ENCODE results near the gene MKNK1. TPM values are rescaled to one million over a fixed set of nuclear protein-coding genes. Genes with fewer than 3 reads are reported as not detected.

The MKNK1 gene
- total RNA-seq, 2 experiments from 2014 or later, result 81.5 to 83.7 TPM

- Mint-ChIP-seq H3K27ac (peak overlapping the region; percentile 81), H3K4me3 (peak overlapping the region; percentile 86), H3K27me3 (no peaks in the 10 kb centered on the region), H3K9me3 (no peaks in the 10 kb centered on the region), H3K4me1 (peaks cover 74% of the 10 kb centered on the region), H3K36me3 (ENCODE audit: low read depth) (peaks cover 47% of the 10 kb centered on the region)
- CTCF ChIA-PET, result interaction anchor here (0.8 to 7.2 kb wide), 13 partner anchors 12 to 122 kb away, joined by 3 to 54 read pairs (median 5); partner anchors contain the start of genes ATPAF1 and MOB3C
- DNase-seq, result no peak
- POLR2A ChIA-PET, result interaction anchor here (0.7 to 14.0 kb wide), 17 partner anchors 8 to 356 kb away, joined by 3 to 202 read pairs (median 5); partner anchors contain the start of genes EFCAB14, MOB3C and RAD54L
Measured at GRCh38 chr1:46603481-46603857, 599 bp downstream of the MKNK1 start.

- H3K36me3 Mint-ChIP-seq (ENCODE audit: low read depth), result peaks cover 53% of the 10 kb centered on the region
- peaks cover 88% of the 10 kb centered on the region for H3K4me1 Mint-ChIP-seq
- CTCF ChIA-PET, result interaction anchor here (0.8 to 7.2 kb wide), 4 partner anchors 11 to 18 kb away, joined by 3 to 54 read pairs (median 4); partner anchors contain the start of gene MOB3C
- POLR2A ChIA-PET, result interaction anchor here (0.5 to 14.0 kb wide), 4 partner anchors 13 to 72 kb away, joined by 3 to 202 read pairs (median 37); partner anchors contain the start of gene MOB3C
- no peaks in the 10 kb centered on the region for H3K27me3 Mint-ChIP-seq
- peak overlapping the region; percentile 42 for H3K4me3 Mint-ChIP-seq
- no peak overlapping the region for H3K27ac Mint-ChIP-seq
- DNase-seq, result no peak
- H3K9me3 Mint-ChIP-seq, result no peaks in the 10 kb centered on the region
Measured at GRCh38 chr1:46601257-46602007, 2.6 kb downstream of the MKNK1 start.

- ChIA-PET CTCF (interaction anchor here (7.2 kb wide), 1 partner anchor 16 kb away, joined by 54 read pairs; no protein-coding TSS in a partner anchor), POLR2A (interaction anchor here (0.9 to 14.0 kb wide), 3 partner anchors 15 to 68 kb away, joined by 3 to 202 read pairs (median 8); no protein-coding TSS in a partner anchor)
- Mint-ChIP-seq H3K36me3 (ENCODE audit: low read depth) (peaks cover 64% of the 10 kb centered on the region), H3K4me3 (no peak overlapping the region), H3K27ac (peak overlapping the region; percentile 13), H3K9me3 (no peaks in the 10 kb centered on the region), H3K4me1 (peaks cover 88% of the 10 kb centered on the region), H3K27me3 (no peaks in the 10 kb centered on the region)
- DNase-seq, result no peak
Measured at GRCh38 chr1:46599059-46599970, 4.8 kb downstream of the MKNK1 start.

GRCh38 chr1:46596846-46597245 is 7.2 kb downstream of the MKNK1 start:
- ChIA-PET POLR2A (interaction anchor here (1.4 to 3.2 kb wide), 2 partner anchors 8 to 11 kb away, joined by 5 to 17 read pairs; partner anchors contain the start of gene MKNK1), CTCF (no interaction called here)
- Mint-ChIP-seq H3K27me3 (no peaks in the 10 kb centered on the region), H3K36me3 (ENCODE audit: low read depth) (peaks cover 81% of the 10 kb centered on the region), H3K4me1 (peaks cover 87% of the 10 kb centered on the region), H3K27ac (no peak overlapping the region), H3K4me3 (no peak overlapping the region), H3K9me3 (no peaks in the 10 kb centered on the region)
- no peak for DNase-seq

GRCh38 chr1:46596036-46596435 is 8.0 kb downstream of the MKNK1 start:
- Mint-ChIP-seq H3K36me3 (ENCODE audit: low read depth) (peaks cover 81% of the 10 kb centered on the region), H3K4me1 (peaks cover 86% of the 10 kb centered on the region), H3K27ac (no peak overlapping the region), H3K27me3 (no peaks in the 10 kb centered on the region), H3K9me3 (no peaks in the 10 kb centered on the region), H3K4me3 (no peak overlapping the region)
- CTCF ChIA-PET, result no interaction called here
- no peak for DNase-seq
- POLR2A ChIA-PET, result interaction anchor here (0.8 to 3.2 kb wide), 5 partner anchors 8 to 64 kb away, joined by 3 to 17 read pairs (median 5); partner anchors contain the start of gene MKNK1

GRCh38 chr1:46595127-46595526 is 8.9 kb downstream of the MKNK1 start:
- Mint-ChIP-seq H3K27me3 (no peaks in the 10 kb centered on the region), H3K36me3 (ENCODE audit: low read depth) (peaks cover 83% of the 10 kb centered on the region), H3K27ac (peak overlapping the region; percentile 58), H3K9me3 (peaks cover 2% of the 10 kb centered on the region), H3K4me1 (peaks cover 81% of the 10 kb centered on the region), H3K4me3 (peak overlapping the region; percentile 11)
- DNase-seq, result peak; percentile 41
- ChIA-PET CTCF (no interaction called here), POLR2A (interaction anchor here (1.5 to 3.2 kb wide), 3 partner anchors 9 to 65 kb away, joined by 3 to 17 read pairs (median 9); partner anchors contain the start of gene MKNK1)

GRCh38 chr1:46594063-46594462 is 10.0 kb downstream of the MKNK1 start:
- ChIA-PET POLR2A (interaction anchor here (3.2 kb wide), 1 partner anchor 10 kb away, joined by 17 read pairs; the partner anchor contains the start of gene MKNK1), CTCF (interaction anchor here (0.7 kb wide), 1 partner anchor 56 kb away, joined by 4 read pairs; no protein-coding TSS in a partner anchor)
- Mint-ChIP-seq H3K9me3 (peaks cover 11% of the 10 kb centered on the region), H3K36me3 (ENCODE audit: low read depth) (peaks cover 89% of the 10 kb centered on the region), H3K4me3 (peak overlapping the region; percentile 17), H3K4me1 (peaks cover 70% of the 10 kb centered on the region), H3K27me3 (no peaks in the 10 kb centered on the region), H3K27ac (peak overlapping the region; percentile 58)
- DNase-seq, result no peak

- CTCF ChIA-PET, result no interaction called here
- Mint-ChIP-seq H3K27me3 (no peaks in the 10 kb centered on the region), H3K9me3 (peaks cover 14% of the 10 kb centered on the region), H3K27ac (no peak overlapping the region), H3K4me1 (peaks cover 61% of the 10 kb centered on the region), H3K4me3 (no peak overlapping the region), H3K36me3 (ENCODE audit: low read depth) (peaks cover 89% of the 10 kb centered on the region)
- DNase-seq, result no peak
- POLR2A ChIA-PET, result interaction anchor here (2.0 kb wide), 1 partner anchor 11 kb away, joined by 6 read pairs; no protein-coding TSS in a partner anchor
Measured at GRCh38 chr1:46592823-46593222, 11.2 kb downstream of the MKNK1 start.

- Mint-ChIP-seq H3K4me1 (peaks cover 33% of the 10 kb centered on the region), H3K9me3 (peaks cover 14% of the 10 kb centered on the region), H3K27me3 (no peaks in the 10 kb centered on the region), H3K27ac (no peak overlapping the region), H3K36me3 (ENCODE audit: low read depth) (peaks cover 88% of the 10 kb centered on the region), H3K4me3 (no peak overlapping the region)
- ChIA-PET POLR2A (interaction anchor here (1.4 to 16.0 kb wide), 3 partner anchors 8 to 16 kb away, joined by 4 to 202 read pairs (median 5); partner anchors contain the start of gene MKNK1), CTCF (interaction anchor here (0.5 to 1.5 kb wide), 2 partner anchors 13 to 18 kb away, joined by 3 to 4 read pairs; no protein-coding TSS in a partner anchor)
- no peak for DNase-seq
Measured at GRCh38 chr1:46589529-46589928, 14.5 kb downstream of the MKNK1 start.

GRCh38 chr1:46587069-46587468 is 17.0 kb downstream of the MKNK1 start:
- CTCF ChIA-PET, result no interaction called here
- peaks cover 86% of the 10 kb centered on the region for H3K36me3 Mint-ChIP-seq (ENCODE audit: low read depth)
- POLR2A ChIA-PET, result interaction anchor here (16.0 kb wide), 1 partner anchor 18 kb away, joined by 202 read pairs; the partner anchor contains the start of gene MKNK1

GRCh38 chr1:46585312-46585938 is 18.6 kb downstream of the MKNK1 start:
- Mint-ChIP-seq H3K4me1 (peaks cover 41% of the 10 kb centered on the region), H3K27ac (peak overlapping the region; percentile 19), H3K27me3 (no peaks in the 10 kb centered on the region), H3K9me3 (peaks cover 14% of the 10 kb centered on the region), H3K4me3 (no peak overlapping the region), H3K36me3 (ENCODE audit: low read depth) (peaks cover 82% of the 10 kb centered on the region)
- no peak for DNase-seq
- ChIA-PET POLR2A (interaction anchor here (1.4 to 16.0 kb wide), 2 partner anchors 11 to 20 kb away, joined by 5 to 202 read pairs; partner anchors contain the start of gene MKNK1), CTCF (interaction anchor here (4.7 kb wide), 1 partner anchor 17 kb away, joined by 54 read pairs; the partner anchor contains the start of gene MKNK1)

More at GRCh38 chr1:46587069-46587468, 17.0 kb downstream of the MKNK1 start:
- H3K4me3 Mint-ChIP-seq, result no peak overlapping the region
- no peak overlapping the region for H3K27ac Mint-ChIP-seq
- DNase-seq, result no peak
- peaks cover 14% of the 10 kb centered on the region for H3K9me3 Mint-ChIP-seq
- H3K4me1 Mint-ChIP-seq, result peaks cover 36% of the 10 kb centered on the region
- H3K27me3 Mint-ChIP-seq, result no peaks in the 10 kb centered on the region

Data from activated CD4-positive, alpha-beta memory T cell treated with anti-CD3 and anti-CD28 coated beads, Interleukin-2, amount 10 ng/mL, durations not matched to agents 7 days and 5 days (primary cell).